Lower leg skin (tissue), 4 donors: ENCODE results near the gene MRPS25. TPM values are rescaled to one million over a fixed set of nuclear protein-coding genes. Genes with fewer than 3 reads are reported as not detected.

Source experiments
- DNase-seq, 2 donors: peaks; one replicate each; pipeline ENCODE4 v3.0.0-alpha.2; 2019; ENCODE audit warnings: low spot score in 2 of 2
- H3K4me3 ChIP-seq: fragments of 200-600 bp; sonication (generic); 2 replicates; pipeline ENCODE4 v1.5.1; 2017; ENCODE audit warnings: mild to moderate bottlenecking, low read depth; ENCODE audit not compliant: poor library complexity, severe bottlenecking
- POLR2A ChIP-seq, 2 donors: fragments of 450-650 bp; IDR thresholded peaks; one replicate each; pipeline ENCODE4 v1.6.1; 2016 to 2017; ENCODE audit warnings: antibody characterized with exemption in 2 of 2, mild to moderate bottlenecking in 1 of 2, moderate library complexity in 1 of 2
- WGBS, 2 donors: methylation state at CpG; one replicate each; pipeline ENCODE4 v1.1.5; 2018; 5-methylcytosine and 5-hydroxymethylcytosine counted together
- intact Hi-C: fragments of 100-400 bp; cut with DNase I; formaldehyde crosslinking; loops from one replicate; pipeline ENCODE4 v1.15.0; 2023; ENCODE audit warnings: low total_unique reads
- total RNA-seq, 4 donors: library from RNA; depleted of rRNA; stranded (reverse); fragments of >200 nt; gene quantifications; one replicate each; pipeline ENCODE4 v1.1.0, GENCODE V29; 2016
- TF ChIP-seq, protein P1 (sequence below), 3 donors: fragments of 450-650 bp; IDR thresholded peaks; one replicate each; pipeline ENCODE4 v1.5.1; 2016; ENCODE audit warnings: antibody characterized with exemption in 3 of 3, mild to moderate bottlenecking in 3 of 3, moderate library complexity in 2 of 3

The MRPS25 gene
- total RNA-seq, 4 donors from 2014 or later, result 21.7 to 35.7 (median 30.0) TPM

DNA sequence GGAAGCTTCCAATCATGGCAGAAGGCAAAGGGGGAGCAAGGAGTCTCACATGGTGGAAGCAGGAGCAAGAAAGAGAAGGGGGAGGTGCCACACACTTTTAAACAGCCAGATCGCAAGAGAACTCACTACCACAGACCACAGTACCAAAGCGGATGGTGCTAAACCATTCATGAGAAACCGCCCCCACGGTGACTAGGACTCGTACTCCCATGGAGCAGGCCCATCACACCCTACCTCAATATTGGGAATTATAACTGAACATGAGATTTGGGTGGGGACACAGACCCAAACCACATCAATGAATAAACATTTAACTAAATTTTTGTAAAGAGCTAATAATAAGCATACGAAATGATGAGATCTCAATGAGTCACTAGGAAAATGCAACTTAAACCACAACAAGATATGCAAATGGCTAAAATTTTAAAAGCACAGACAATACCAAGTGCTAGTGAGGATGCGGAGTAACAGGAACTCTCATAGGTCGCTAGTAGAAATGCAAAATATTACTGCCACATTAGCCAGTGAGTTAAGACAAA is 10.0 kb downstream of the MRPS25 start:
- TF ChIP-seq POLR2A (IDR thresholded peaks at IDR 0.05), result no peak
- TF ChIP-seq, protein P1, sequence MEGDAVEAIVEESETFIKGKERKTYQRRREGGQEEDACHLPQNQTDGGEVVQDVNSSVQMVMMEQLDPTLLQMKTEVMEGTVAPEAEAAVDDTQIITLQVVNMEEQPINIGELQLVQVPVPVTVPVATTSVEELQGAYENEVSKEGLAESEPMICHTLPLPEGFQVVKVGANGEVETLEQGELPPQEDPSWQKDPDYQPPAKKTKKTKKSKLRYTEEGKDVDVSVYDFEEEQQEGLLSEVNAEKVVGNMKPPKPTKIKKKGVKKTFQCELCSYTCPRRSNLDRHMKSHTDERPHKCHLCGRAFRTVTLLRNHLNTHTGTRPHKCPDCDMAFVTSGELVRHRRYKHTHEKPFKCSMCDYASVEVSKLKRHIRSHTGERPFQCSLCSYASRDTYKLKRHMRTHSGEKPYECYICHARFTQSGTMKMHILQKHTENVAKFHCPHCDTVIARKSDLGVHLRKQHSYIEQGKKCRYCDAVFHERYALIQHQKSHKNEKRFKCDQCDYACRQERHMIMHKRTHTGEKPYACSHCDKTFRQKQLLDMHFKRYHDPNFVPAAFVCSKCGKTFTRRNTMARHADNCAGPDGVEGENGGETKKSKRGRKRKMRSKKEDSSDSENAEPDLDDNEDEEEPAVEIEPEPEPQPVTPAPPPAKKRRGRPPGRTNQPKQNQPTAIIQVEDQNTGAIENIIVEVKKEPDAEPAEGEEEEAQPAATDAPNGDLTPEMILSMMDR (IDR thresholded peaks at IDR 0.05), result no peak
- 88 to 90% methylated on average over 8 of the region's 8 CpGs for WGBS, 2 donors
- H3K4me3 ChIP-seq, result no peak overlapping the region
- DNase-seq, result no peak
- intact Hi-C loops, result no loop called here

DNA sequence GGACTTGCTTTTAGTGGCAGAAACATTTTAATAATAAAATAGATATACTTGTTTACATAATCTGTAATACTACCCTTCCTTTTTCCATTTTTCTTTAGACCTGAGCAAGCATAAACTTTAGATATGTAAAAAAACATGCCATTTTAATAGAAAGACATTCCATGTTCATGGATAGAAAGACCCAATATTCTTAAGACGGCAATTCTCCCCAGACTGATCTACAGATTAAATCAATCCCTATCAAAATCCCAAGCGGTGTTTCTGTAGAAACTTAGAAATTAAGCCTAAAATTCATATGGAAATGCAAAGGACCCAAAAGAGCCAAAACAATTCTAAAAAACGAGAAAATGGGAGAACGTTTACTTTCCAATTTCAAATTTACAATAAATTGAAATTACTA is 11.6 kb downstream of the MRPS25 start:
- intact Hi-C loops, result no loop called here
- H3K4me3 ChIP-seq, result no peak overlapping the region
- WGBS, 2 donors, result 93 to 96% methylated on average over 4 of the region's 4 CpGs
- TF ChIP-seq, protein P1 (IDR thresholded peaks at IDR 0.05), result no peak
- no peak for TF ChIP-seq POLR2A (IDR thresholded peaks at IDR 0.05)
- no peak for DNase-seq

DNA sequence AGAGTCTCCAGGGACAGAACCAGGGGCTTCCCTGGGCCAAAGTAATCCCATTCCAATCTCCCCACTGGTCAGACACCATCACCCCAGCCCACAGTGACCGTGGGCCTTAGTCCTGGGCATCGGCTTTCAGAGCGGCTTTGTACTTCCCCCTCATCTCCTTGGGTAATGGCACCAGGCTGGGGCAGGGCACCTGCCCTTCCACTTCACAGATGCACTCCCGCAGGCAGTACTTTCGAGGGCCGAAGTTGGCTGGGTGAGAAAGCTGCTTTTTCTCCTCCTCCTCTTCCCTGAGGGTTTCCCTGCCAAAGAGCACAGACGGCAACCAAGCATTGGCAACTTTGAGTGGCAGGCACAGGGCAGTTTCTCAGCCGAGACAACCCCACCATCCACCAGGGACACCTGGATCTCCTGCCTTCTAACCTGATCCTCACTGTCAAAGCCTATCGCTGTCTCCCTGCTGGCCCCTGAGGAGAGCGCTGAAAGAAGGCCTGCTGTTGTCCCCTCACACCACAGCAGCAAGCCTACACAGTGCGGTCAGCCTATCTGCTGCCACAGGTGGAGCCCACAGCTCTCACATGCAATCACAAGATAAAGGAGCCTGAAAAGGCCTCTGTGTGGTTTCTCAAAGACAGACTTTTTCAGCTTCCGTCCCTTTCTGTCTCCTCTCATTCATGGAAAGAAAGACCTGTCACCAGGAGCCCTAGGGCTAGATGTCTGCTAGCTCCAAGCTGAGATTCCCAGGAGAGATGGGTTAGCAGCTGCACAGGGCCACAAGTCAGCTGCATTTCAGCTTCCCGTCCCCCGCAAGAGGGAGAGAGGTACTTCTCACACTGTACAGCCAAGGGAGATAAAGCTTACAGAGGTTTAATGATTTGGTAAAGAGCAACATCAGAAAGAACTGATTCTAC is 12.5 kb downstream of the MRPS25 start:
- intact Hi-C loops, result no loop called here
- H3K4me3 ChIP-seq, result no peak overlapping the region
- TF ChIP-seq, protein P1 (IDR thresholded peaks at IDR 0.05), result no peak
- TF ChIP-seq POLR2A (IDR thresholded peaks at IDR 0.05), result no peak
- 92 to 94% methylated on average over 14 of the region's 14 CpGs for WGBS, 2 donors
- no peak for DNase-seq

DNA sequence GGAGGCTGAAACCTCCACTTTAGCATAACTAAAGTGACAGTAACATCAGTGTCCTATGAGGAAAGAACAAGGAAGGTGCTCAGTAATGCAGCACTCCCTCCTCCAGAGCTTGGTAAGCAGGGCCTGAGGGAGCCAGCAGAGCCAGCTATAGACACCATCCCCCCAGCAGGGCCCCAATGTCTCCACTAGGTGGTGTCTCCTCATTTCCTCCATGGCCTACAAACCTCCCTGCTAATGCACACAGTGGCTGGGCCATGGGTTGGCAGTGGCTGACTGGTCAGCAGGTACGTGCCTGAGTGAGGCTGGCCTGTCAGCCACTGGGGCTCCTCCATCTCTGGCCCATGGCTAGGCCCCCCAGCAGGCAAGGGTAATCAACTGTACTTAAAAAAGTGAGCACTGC is 13.6 kb downstream of the MRPS25 start:
- intact Hi-C loops, result no loop called here
- no peak for TF ChIP-seq POLR2A (IDR thresholded peaks at IDR 0.05)
- TF ChIP-seq, protein P1 (IDR thresholded peaks at IDR 0.05), result no peak
- no peak overlapping the region for H3K4me3 ChIP-seq
- no peak for DNase-seq
- WGBS, 2 donors, result 60 to 100% methylated on average over 1 of the region's 1 CpG

DNA sequence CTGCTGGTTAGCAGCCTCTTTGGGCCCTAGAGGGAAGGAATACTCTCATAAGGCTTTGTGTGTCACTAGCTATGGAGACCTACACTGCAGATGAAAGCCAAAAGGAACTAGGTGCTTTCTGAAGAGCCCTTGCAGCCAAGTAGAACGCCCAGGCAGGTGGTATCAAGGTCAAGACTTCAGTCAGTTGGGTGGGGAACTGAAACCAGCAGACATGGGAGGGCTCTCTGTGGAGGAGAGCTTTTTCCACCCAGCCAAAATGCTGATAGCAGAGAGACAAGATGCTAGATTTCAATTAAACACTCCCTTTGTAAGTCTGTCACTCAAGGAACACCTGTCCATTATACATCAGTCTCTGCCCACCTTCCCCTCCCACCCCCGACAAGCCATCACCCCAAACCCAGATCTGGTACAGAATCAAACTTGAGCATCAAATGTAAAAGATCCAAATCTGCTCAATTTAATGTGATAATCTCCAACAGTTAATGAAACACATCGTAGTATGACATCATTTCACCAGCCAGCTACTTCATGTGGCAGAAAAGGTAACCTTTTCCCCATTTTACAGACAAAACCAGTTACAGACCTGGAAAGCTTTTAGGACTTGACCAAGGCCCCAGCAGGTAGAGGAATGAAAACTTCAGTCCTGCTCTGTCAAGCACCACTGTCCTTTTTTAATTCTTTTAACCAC is 14.6 kb downstream of the MRPS25 start:
- no peak for TF ChIP-seq POLR2A (IDR thresholded peaks at IDR 0.05)
- TF ChIP-seq, protein P1 (IDR thresholded peaks at IDR 0.05), result no peak
- intact Hi-C loops, result no loop called here

More for the DNA sequence above, 14.6 kb downstream of the MRPS25 start:
- WGBS, 2 donors, result 86 to 93% methylated on average over 2 to 3 of the region's 3 CpGs
- no peak overlapping the region for H3K4me3 ChIP-seq
- DNase-seq, result no peak
